Mesothelial cell of epicardium (in vitro differentiated cells): ENCODE measurements around the gene CFAP45. TPM values are rescaled to one million over a fixed set of nuclear protein-coding genes. Genes with fewer than 3 reads are reported as not detected.

ENCODE experiments used
- DNase-seq, 2 experiments: peaks; one replicate each; pipeline ENCODE4 v3.0.0; 2021; ENCODE audit warnings: low spot score in 2 of 2; ENCODE audit not compliant: unreplicated experiment in 2 of 2
- H3K27ac Mint-ChIP-seq: 2 replicates; pipeline ENCODE4 v1.8.0; 2021; ENCODE audit warnings: mixed read lengths
- H3K27me3 Mint-ChIP-seq: 2 replicates; pipeline ENCODE4 v1.8.0; 2021; ENCODE audit warnings: low read depth, mixed read lengths
- H3K36me3 Mint-ChIP-seq: 2 replicates; pipeline ENCODE4 v1.8.0; 2021; ENCODE audit warnings: mixed read lengths
- H3K4me1 Mint-ChIP-seq: 2 replicates; pipeline ENCODE4 v1.8.0; 2021; ENCODE audit warnings: mixed read lengths
- H3K4me3 Mint-ChIP-seq: 2 replicates; pipeline ENCODE4 v1.8.0; 2021; ENCODE audit warnings: mild to moderate bottlenecking, moderate library complexity, mixed read lengths
- H3K9me3 Mint-ChIP-seq: 2 replicates; pipeline ENCODE4 v1.8.0; 2021; ENCODE audit warnings: mixed read lengths
- CTCF ChIP-seq: fragments of 200-600 bp; sonication (generic); IDR thresholded peaks from one replicate; pipeline ENCODE4 v1.5.0; 2021; ENCODE audit warnings: antibody characterized with exemption; ENCODE audit not compliant: unreplicated experiment
- microRNA-seq: library from miRNA; unstranded; fragments of <30 nt; microRNA quantifications from one replicate; pipeline ENCODE4 v1.2.0, GENCODE V29; 2021; ENCODE audit warnings: inconsistent platforms, mixed read lengths
- total RNA-seq: library from RNA; stranded (reverse); gene quantifications from 3 replicates; pipeline ENCODE4 v1.2.1, GENCODE V29; 2021

The CFAP45 gene
- total RNA-seq, 1 donor from 2014 or later = 0.20 TPM

GRCh38 chr1:159825564-159825963 lies 74.4 kb downstream of the CFAP45 start:
- Mint-ChIP-seq H3K4me1 (peaks cover 43% of the 10 kb centered on the region), H3K9me3 (no peaks in the 10 kb centered on the region), H3K4me3 (no peak overlapping the region), H3K27me3 (peaks cover 26% of the 10 kb centered on the region), H3K36me3 (no peaks in the 10 kb centered on the region), H3K27ac (no peak overlapping the region)
- no peak for TF ChIP-seq CTCF
- DNase-seq = no peak

- H3K27me3 Mint-ChIP-seq = peaks cover 31% of the 10 kb centered on the region
- no peak overlapping the region for H3K4me3 Mint-ChIP-seq
- DNase-seq = no peak
- H3K9me3 Mint-ChIP-seq = no peaks in the 10 kb centered on the region
- no peak for TF ChIP-seq CTCF
- peaks cover 38% of the 10 kb centered on the region for H3K4me1 Mint-ChIP-seq
- no peaks in the 10 kb centered on the region for H3K36me3 Mint-ChIP-seq
- no peak overlapping the region for H3K27ac Mint-ChIP-seq
These were observed 76.6 kb downstream of the CFAP45 start for GRCh38 chr1:159823406-159823805.

Small RNA genes lying within 50 kb of the gene (microRNA-seq; reads per million reads assigned to microRNA genes)
- not detected for gene MIR4259

Other genes starting within 250 kb of the CFAP45 start
- not detected in 3 replicates for gene CRP, start 185.6 kb downstream of the CFAP45 start, total RNA-seq
- gene DUSP23, start 119.2 kb downstream of the CFAP45 start, total RNA-seq = 40.1 to 42.1 TPM (median 41.3 TPM) in 3 replicates
- 0.60 to 0.62 TPM (median 0.61 TPM) in 3 replicates for gene FCRL6, start 97.8 kb downstream of the CFAP45 start, total RNA-seq
- gene SLAMF8, start 73.3 kb downstream of the CFAP45 start, total RNA-seq = not detected in 3 replicates
- not detected in 3 replicates for gene VSIG8, start 37.5 kb downstream of the CFAP45 start, total RNA-seq
- 41.6 to 46.2 TPM (median 44.6 TPM) in 3 replicates for gene TAGLN2, start 25.3 kb upstream of the CFAP45 start, total RNA-seq
- 75.8 to 77.5 TPM (median 76.9 TPM) in 3 replicates for gene IGSF9, start 45.4 kb upstream of the CFAP45 start, total RNA-seq
- not detected in 3 replicates for gene SLAMF9, start 54.1 kb upstream of the CFAP45 start, total RNA-seq
- gene PIGM, start 131.8 kb upstream of the CFAP45 start, total RNA-seq = 17.0 to 17.9 TPM (median 17.3 TPM) in 3 replicates
- gene KCNJ10, start 170.0 kb upstream of the CFAP45 start, total RNA-seq = 0.14 to 0.27 TPM (median 0.22 TPM) in 3 replicates
- gene KCNJ9, start 181.4 kb upstream of the CFAP45 start, total RNA-seq = 0.07 to 0.09 TPM in 2 of 3 replicates, not detected in the other
- gene IGSF8, start 198.5 kb upstream of the CFAP45 start, total RNA-seq = 32.3 to 36.3 TPM (median 33.2 TPM) in 3 replicates
- 0.54 to 0.76 TPM (median 0.64 TPM) in 3 replicates for gene ATP1A2, start 215.6 kb upstream of the CFAP45 start, total RNA-seq